Ishikawa (cell line): ENCODE results near the gene ANO3.

Experiments
- CEBPB ChIP-seq: IDR thresholded peaks from 2 replicates; pipeline ENCODE4 v1.6.1; 2012
- EGR1 ChIP-seq: IDR thresholded peaks from 2 replicates; pipeline ENCODE4 v1.6.1; 2012
- EP300 ChIP-seq: IDR thresholded peaks from 2 replicates; pipeline ENCODE4 v1.6.1; 2012; ENCODE audit warnings: borderline replicate concordance
- FOXM1 ChIP-seq: IDR thresholded peaks from 2 replicates; pipeline ENCODE4 v1.6.1; 2012; ENCODE audit warnings: low read depth, borderline replicate concordance
- NFIC ChIP-seq: IDR thresholded peaks from 2 replicates; pipeline ENCODE4 v1.6.1; 2012
- TCF12 ChIP-seq: IDR thresholded peaks from 2 replicates; pipeline ENCODE4 v1.6.1; 2012; ENCODE audit warnings: low read depth
- TEAD4 ChIP-seq: IDR thresholded peaks from 2 replicates; pipeline ENCODE4 v1.6.1; 2012
- USF1 ChIP-seq: IDR thresholded peaks from 2 replicates; pipeline ENCODE4 v1.6.1; 2012
- YY1 ChIP-seq: IDR thresholded peaks from 2 replicates; pipeline ENCODE4 v1.6.1; 2012; ENCODE audit warnings: low read depth
- ZBTB7A ChIP-seq: IDR thresholded peaks from 2 replicates; pipeline ENCODE4 v1.6.1; 2012; ENCODE audit warnings: low read depth
- TF ChIP-seq, protein P1 (sequence below): IDR thresholded peaks from 2 replicates; pipeline ENCODE4 v1.6.1; 2012; ENCODE audit warnings: low read depth, mild to moderate bottlenecking
- TF ChIP-seq, protein P2 (sequence below): IDR thresholded peaks from 2 replicates; pipeline ENCODE4 v1.6.1; 2012

DNA sequence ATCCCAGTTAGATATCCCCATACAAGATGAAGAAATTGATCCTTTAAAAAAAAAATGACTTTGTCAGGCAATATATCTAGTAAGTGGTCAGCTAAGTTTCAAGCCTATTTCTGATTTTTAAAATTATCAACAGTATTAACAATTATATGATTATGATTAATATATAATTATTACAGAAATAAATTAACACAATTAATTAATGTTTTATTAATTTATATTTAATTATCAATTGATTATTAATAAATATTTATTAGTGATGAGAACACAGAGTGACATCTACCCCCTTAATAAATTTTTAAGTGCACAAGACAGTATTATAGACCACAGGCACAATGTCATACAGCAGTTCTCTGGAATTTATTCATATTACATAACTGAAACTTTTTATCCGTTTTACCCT lies 218.1 kb downstream of the ANO3 start:
- no peak for TF ChIP-seq EGR1
- no peak for TF ChIP-seq EP300
- TF ChIP-seq TEAD4: no peak
- TF ChIP-seq, protein P1, sequence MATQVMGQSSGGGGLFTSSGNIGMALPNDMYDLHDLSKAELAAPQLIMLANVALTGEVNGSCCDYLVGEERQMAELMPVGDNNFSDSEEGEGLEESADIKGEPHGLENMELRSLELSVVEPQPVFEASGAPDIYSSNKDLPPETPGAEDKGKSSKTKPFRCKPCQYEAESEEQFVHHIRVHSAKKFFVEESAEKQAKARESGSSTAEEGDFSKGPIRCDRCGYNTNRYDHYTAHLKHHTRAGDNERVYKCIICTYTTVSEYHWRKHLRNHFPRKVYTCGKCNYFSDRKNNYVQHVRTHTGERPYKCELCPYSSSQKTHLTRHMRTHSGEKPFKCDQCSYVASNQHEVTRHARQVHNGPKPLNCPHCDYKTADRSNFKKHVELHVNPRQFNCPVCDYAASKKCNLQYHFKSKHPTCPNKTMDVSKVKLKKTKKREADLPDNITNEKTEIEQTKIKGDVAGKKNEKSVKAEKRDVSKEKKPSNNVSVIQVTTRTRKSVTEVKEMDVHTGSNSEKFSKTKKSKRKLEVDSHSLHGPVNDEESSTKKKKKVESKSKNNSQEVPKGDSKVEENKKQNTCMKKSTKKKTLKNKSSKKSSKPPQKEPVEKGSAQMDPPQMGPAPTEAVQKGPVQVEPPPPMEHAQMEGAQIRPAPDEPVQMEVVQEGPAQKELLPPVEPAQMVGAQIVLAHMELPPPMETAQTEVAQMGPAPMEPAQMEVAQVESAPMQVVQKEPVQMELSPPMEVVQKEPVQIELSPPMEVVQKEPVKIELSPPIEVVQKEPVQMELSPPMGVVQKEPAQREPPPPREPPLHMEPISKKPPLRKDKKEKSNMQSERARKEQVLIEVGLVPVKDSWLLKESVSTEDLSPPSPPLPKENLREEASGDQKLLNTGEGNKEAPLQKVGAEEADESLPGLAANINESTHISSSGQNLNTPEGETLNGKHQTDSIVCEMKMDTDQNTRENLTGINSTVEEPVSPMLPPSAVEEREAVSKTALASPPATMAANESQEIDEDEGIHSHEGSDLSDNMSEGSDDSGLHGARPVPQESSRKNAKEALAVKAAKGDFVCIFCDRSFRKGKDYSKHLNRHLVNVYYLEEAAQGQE: no peak
- no peak for TF ChIP-seq ZBTB7A
- no peak for TF ChIP-seq NFIC
- TF ChIP-seq USF1: no peak
- TF ChIP-seq, protein P2, sequence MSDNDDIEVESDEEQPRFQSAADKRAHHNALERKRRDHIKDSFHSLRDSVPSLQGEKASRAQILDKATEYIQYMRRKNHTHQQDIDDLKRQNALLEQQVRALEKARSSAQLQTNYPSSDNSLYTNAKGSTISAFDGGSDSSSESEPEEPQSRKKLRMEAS: no peak
- TF ChIP-seq YY1: no peak
- no peak for TF ChIP-seq CEBPB
- TF ChIP-seq TCF12: no peak
- TF ChIP-seq FOXM1: no peak
